Mammary epithelial cell (primary cell): ENCODE measurements around the gene NUAK2.
"Not testable (repeated sequence)": the region's sequence is repeated elsewhere in the genome, so short reads cannot be mapped to it uniquely, and the experiment has no call there.

Source experiments
- CTCF ChIP-seq, 2 donors: IDR thresholded peaks in 1 of 2; conservative IDR thresholded peaks in 1 of 2; 2 replicates each; pipeline ENCODE4 v1.5.1; 2011 to 2012; ENCODE audit warnings: inconsistent platforms in 2 of 2, low read length in 2 of 2, mild to moderate bottlenecking in 2 of 2, control low read depth in 1 of 2, low read depth in 1 of 2; ENCODE audit not compliant: insufficient read depth in 1 of 2; ENCODE audit errors: extremely low read depth in 1 of 2
- EZH2 ChIP-seq: IDR thresholded peaks from 2 replicates; pipeline ENCODE4 v1.6.1; 2012; ENCODE audit warnings: low read length, inconsistent platforms, borderline replicate concordance

GRCh38 chr1:205280666-205281395, 40.7 kb downstream of the NUAK2 start:
- not testable (repeated sequence) for TF ChIP-seq CTCF (conservative IDR thresholded peaks at IDR 0.05 in 1 of 2, IDR thresholded peaks at IDR 0.05 in 1 of 2; ENCODE audit: extremely low read depth in 1 of 2, insufficient read depth in 1 of 2, low read depth in 1 of 2, low read length in 2 of 2); EZH2
